Liver (tissue), 3 donors: ENCODE results near the gene OR10J4.

Experiments
- CTCF ChIP-seq: fragments of 150-350 bp; IDR thresholded peaks from 2 replicates; pipeline ENCODE4 v1.5.1; 2017; ENCODE audit warnings: improper control_type of control experiment, low read depth, low read length; ENCODE audit not compliant: missing input control
- FOXA1 ChIP-seq: IDR thresholded peaks from 2 replicates; pipeline ENCODE4 v1.6.1; 2016; ENCODE audit warnings: antibody characterized with exemption
- RAD21 ChIP-seq, 2 donors: IDR thresholded peaks; 2 replicates each; pipeline ENCODE4 v1.6.1; 2016; ENCODE audit warnings: antibody characterized with exemption in 2 of 2, mild to moderate bottlenecking in 2 of 2
- REST ChIP-seq: IDR thresholded peaks from 2 replicates; pipeline ENCODE4 v1.6.1; 2016; ENCODE audit warnings: antibody characterized with exemption, mild to moderate bottlenecking
- SP1 ChIP-seq: IDR thresholded peaks from 2 replicates; pipeline ENCODE4 v1.6.1; 2018; ENCODE audit warnings: antibody characterized with exemption, mild to moderate bottlenecking
- TAF1 ChIP-seq: conservative IDR thresholded peaks from 2 replicates; pipeline ENCODE4 v1.6.1; 2016; ENCODE audit warnings: antibody characterized with exemption, mild to moderate bottlenecking
- donor health status: healthy.
- donor health status: healthy.

GRCh38 chr1:159443066-159443750 is 11.2 kb downstream of the OR10J4 start:
- TF ChIP-seq CTCF: no peak
- peak; percentile 18 for TF ChIP-seq FOXA1
- peak; percentile 57 for TF ChIP-seq REST
- no peak for TF ChIP-seq TAF1
- TF ChIP-seq SP1: peak; percentile 94
- TF ChIP-seq RAD21 (IDR thresholded peaks at IDR 0.05): peak; percentile 55 to 66
